HepG2 (cell line): ENCODE data around the gene TEKT3. TPM values are rescaled to one million over a fixed set of nuclear protein-coding genes. Genes with fewer than 3 reads are reported as not detected.

Source experiments
- BRD4 ChIP-seq: sonication (generic); formaldehyde crosslinking; IDR thresholded peaks from 2 replicates; pipeline ENCODE4 v1.4.0; 2020; ENCODE audit warnings: missing genetic modification reagents
- DPF2 ChIP-seq: sonication (generic); formaldehyde crosslinking; IDR thresholded peaks from 2 replicates; pipeline ENCODE4 v1.4.0; 2020; ENCODE audit warnings: mild to moderate bottlenecking, low read depth, missing genetic modification reagents, borderline replicate concordance
- JUND ChIP-seq: sonication (generic); formaldehyde crosslinking; IDR thresholded peaks from 2 replicates; pipeline ENCODE4 v1.8.0; 2022; ENCODE audit warnings: mild to moderate bottlenecking, missing genetic modification reagents
- KAT2B ChIP-seq: fragments of 150-350 bp; IDR thresholded peaks from 2 replicates; pipeline ENCODE4 v1.6.1; 2014; ENCODE audit warnings: low read depth, low read length, borderline replicate concordance
- MXI1 ChIP-seq: IDR thresholded peaks from 3 replicates; pipeline ENCODE4 v1.6.1; 2012; ENCODE audit warnings: low read depth, low read length, inconsistent platforms, borderline replicate concordance
- NRL ChIP-seq: sonication (generic); formaldehyde crosslinking; IDR thresholded peaks from 2 replicates; pipeline ENCODE4 v1.5.0; 2020; ENCODE audit warnings: missing genetic modification reagents, mild to moderate bottlenecking, moderate library complexity, borderline replicate concordance
- ONECUT2 ChIP-seq: sonication (generic); formaldehyde crosslinking; IDR thresholded peaks from 2 replicates; pipeline ENCODE4 v1.4.0; 2020; ENCODE audit warnings: missing genetic modification reagents
- PAWR ChIP-seq: sonication (generic); formaldehyde crosslinking; IDR thresholded peaks from 2 replicates; pipeline ENCODE4 v1.4.0; 2020; ENCODE audit warnings: missing genetic modification reagents, mild to moderate bottlenecking, borderline replicate concordance
- PAX8 ChIP-seq: sonication (generic); formaldehyde crosslinking; IDR thresholded peaks from 2 replicates; pipeline ENCODE4 v1.8.0; 2022; ENCODE audit warnings: mild to moderate bottlenecking, missing genetic modification reagents, borderline replicate concordance
- SYNCRIP ChIP-seq: fragments of 200-400 bp; formaldehyde crosslinking; IDR thresholded peaks from 2 replicates; pipeline ENCODE4 v1.6.1; 2018; ENCODE audit warnings: mild to moderate bottlenecking, low read depth, low read length; ENCODE audit not compliant: insufficient read depth
- TSC22D2 ChIP-seq: sonication (generic); formaldehyde crosslinking; IDR thresholded peaks from 2 replicates; pipeline ENCODE4 v1.5.1; 2020; ENCODE audit warnings: missing genetic modification reagents, mild to moderate bottlenecking, borderline replicate concordance
- ZKSCAN8 ChIP-seq: IDR thresholded peaks from 2 replicates; pipeline ENCODE4 v1.6.1; 2016; ENCODE audit warnings: borderline replicate concordance, missing genetic modification reagents, missing compliant biosample characterization
- ZNF124 ChIP-seq: sonication (generic); formaldehyde crosslinking; IDR thresholded peaks from 2 replicates; pipeline ENCODE4 v1.4.0; 2020; ENCODE audit warnings: missing genetic modification reagents
- ZNF431 ChIP-seq: sonication (generic); formaldehyde crosslinking; IDR thresholded peaks from 2 replicates; pipeline ENCODE4 v1.9.0; 2022; ENCODE audit warnings: missing genetic modification reagents, low read depth, mild to moderate bottlenecking, borderline replicate concordance
- ZNF619 ChIP-seq: sonication (generic); formaldehyde crosslinking; IDR thresholded peaks from 2 replicates; pipeline ENCODE4 v1.4.0; 2020; ENCODE audit warnings: mild to moderate bottlenecking, missing genetic modification reagents
- ZNF660 ChIP-seq: sonication (generic); formaldehyde crosslinking; IDR thresholded peaks from 2 replicates; pipeline ENCODE4 v1.5.1; 2020; ENCODE audit warnings: mild to moderate bottlenecking, low read depth, missing genetic modification reagents, borderline replicate concordance
- ZNF746 ChIP-seq: sonication (generic); formaldehyde crosslinking; IDR thresholded peaks from 2 replicates; pipeline ENCODE4 v1.8.0; 2022; ENCODE audit warnings: mild to moderate bottlenecking, missing genetic modification reagents
- ZSCAN20 ChIP-seq: sonication (generic); formaldehyde crosslinking; IDR thresholded peaks from 2 replicates; pipeline ENCODE4 v1.4.0; 2020; ENCODE audit warnings: missing genetic modification reagents, mild to moderate bottlenecking, borderline replicate concordance
- polyA plus RNA-seq, 8 experiments: library from polyadenylated mRNA; depleted of rRNA in 3 of 8; stranded (reverse) in 7 of 8; unstranded in 1 of 8; fragments of >200 nt; fragmentation: Illumina TruSeq in 4 of 8; extraction: Trizol in 4 of 8; gene quantifications; 2 replicates each; pipeline versions ENCODE4 v1.2.1 to v1.2.3, GENCODE V29; 2011 to 2016; ENCODE audit warnings: low read depth in 4 of 8, missing spikeins in 1 of 8, mixed read lengths in 1 of 8; ENCODE audit not compliant: insufficient read depth in 1 of 8
- total RNA-seq, 5 experiments: library from RNA; depleted of rRNA; stranded (reverse); fragments of >200 nt; fragmentation: Illumina TruSeq; extraction: Trizol; gene quantifications; 2 replicates each; pipeline ENCODE4 v1.2.3, GENCODE V29; 2016; ENCODE audit warnings: low read depth in 1 of 5
- TF ChIP-seq, protein P1 (sequence below): sonication (generic); formaldehyde crosslinking; IDR thresholded peaks from 2 replicates; pipeline ENCODE4 v1.8.1; 2022; ENCODE audit warnings: mild to moderate bottlenecking, missing genetic modification reagents
- TF ChIP-seq, protein P2 (sequence below): conservative IDR thresholded peaks from 2 replicates; pipeline ENCODE4 v1.6.1; 2018; ENCODE audit warnings: missing genetic modification reagents

The TEKT3 gene
- total and polyA plus RNA-seq, 2 of the 13 experiments (the other 11 are each of a cell fraction or from before 2014, with no cell fraction given): 0.58 to 0.82 TPM

- TF ChIP-seq MXI1: 0 out of 3 replicates have a peak, but pooled peaks have one; percentile 29
- no peak for TF ChIP-seq DPF2 (CRISPR knock-in tag)
- TF ChIP-seq ZNF746 (CRISPR knock-in tag): no peak
- TF ChIP-seq, protein P1, sequence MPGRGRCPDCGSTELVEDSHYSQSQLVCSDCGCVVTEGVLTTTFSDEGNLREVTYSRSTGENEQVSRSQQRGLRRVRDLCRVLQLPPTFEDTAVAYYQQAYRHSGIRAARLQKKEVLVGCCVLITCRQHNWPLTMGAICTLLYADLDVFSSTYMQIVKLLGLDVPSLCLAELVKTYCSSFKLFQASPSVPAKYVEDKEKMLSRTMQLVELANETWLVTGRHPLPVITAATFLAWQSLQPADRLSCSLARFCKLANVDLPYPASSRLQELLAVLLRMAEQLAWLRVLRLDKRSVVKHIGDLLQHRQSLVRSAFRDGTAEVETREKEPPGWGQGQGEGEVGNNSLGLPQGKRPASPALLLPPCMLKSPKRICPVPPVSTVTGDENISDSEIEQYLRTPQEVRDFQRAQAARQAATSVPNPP (CRISPR knock-in tag): no peak
- TF ChIP-seq ZSCAN20: no peak
- no peak for TF ChIP-seq ZNF431 (CRISPR knock-in tag)
- TF ChIP-seq PAX8 (CRISPR knock-in tag): no peak
- no peak for TF ChIP-seq SYNCRIP
- no peak for TF ChIP-seq TSC22D2 (CRISPR knock-in tag)
- TF ChIP-seq ZKSCAN8 (CRISPR knock-in tag): no peak
- TF ChIP-seq ZNF619 (CRISPR knock-in tag): no peak
- no peak for TF ChIP-seq ZNF660 (CRISPR knock-in tag)
- TF ChIP-seq KAT2B: no peak
- TF ChIP-seq JUND (CRISPR knock-in tag): peak; percentile 37; the same call in 1 of the 2 replicates
- TF ChIP-seq, protein P2, sequence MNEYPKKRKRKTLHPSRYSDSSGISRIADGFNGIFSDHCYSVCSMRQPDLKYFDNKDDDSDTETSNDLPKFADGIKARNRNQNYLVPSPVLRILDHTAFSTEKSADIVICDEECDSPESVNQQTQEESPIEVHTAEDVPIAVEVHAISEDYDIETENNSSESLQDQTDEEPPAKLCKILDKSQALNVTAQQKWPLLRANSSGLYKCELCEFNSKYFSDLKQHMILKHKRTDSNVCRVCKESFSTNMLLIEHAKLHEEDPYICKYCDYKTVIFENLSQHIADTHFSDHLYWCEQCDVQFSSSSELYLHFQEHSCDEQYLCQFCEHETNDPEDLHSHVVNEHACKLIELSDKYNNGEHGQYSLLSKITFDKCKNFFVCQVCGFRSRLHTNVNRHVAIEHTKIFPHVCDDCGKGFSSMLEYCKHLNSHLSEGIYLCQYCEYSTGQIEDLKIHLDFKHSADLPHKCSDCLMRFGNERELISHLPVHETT (CRISPR knock-in tag): 0 out of 2 replicates have a peak, but pooled peaks have one; percentile 32
- no peak for TF ChIP-seq ONECUT2 (CRISPR knock-in tag)
- no peak for TF ChIP-seq NRL
- no peak for TF ChIP-seq PAWR (CRISPR knock-in tag)
- no peak for TF ChIP-seq BRD4 (CRISPR knock-in tag)
- no peak for TF ChIP-seq ZNF124 (CRISPR knock-in tag)
Observed at GRCh38 chr17:15260376-15261257, 80.8 kb downstream of the TEKT3 start (continued).
